ENCODE measurements around the gene FGF7.

GRCh38 chr15:49418811-49419210 lies 4.2 kb upstream of the FGF7 start:
- TF ChIP-seq, protein P1, sequence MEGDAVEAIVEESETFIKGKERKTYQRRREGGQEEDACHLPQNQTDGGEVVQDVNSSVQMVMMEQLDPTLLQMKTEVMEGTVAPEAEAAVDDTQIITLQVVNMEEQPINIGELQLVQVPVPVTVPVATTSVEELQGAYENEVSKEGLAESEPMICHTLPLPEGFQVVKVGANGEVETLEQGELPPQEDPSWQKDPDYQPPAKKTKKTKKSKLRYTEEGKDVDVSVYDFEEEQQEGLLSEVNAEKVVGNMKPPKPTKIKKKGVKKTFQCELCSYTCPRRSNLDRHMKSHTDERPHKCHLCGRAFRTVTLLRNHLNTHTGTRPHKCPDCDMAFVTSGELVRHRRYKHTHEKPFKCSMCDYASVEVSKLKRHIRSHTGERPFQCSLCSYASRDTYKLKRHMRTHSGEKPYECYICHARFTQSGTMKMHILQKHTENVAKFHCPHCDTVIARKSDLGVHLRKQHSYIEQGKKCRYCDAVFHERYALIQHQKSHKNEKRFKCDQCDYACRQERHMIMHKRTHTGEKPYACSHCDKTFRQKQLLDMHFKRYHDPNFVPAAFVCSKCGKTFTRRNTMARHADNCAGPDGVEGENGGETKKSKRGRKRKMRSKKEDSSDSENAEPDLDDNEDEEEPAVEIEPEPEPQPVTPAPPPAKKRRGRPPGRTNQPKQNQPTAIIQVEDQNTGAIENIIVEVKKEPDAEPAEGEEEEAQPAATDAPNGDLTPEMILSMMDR (IDR thresholded peaks at IDR 0.05) = no peak
- TF ChIP-seq ZNF121 (CRISPR knock-in tag; IDR thresholded peaks at IDR 0.05) (no peak), E2F1 (CRISPR knock-in tag; IDR thresholded peaks at IDR 0.05) (no peak), ZBTB43 (CRISPR knock-in tag; IDR thresholded peaks at IDR 0.05) (no peak), CREM (CRISPR knock-in tag; IDR thresholded peaks at IDR 0.05) (no peak), ZNF671 (CRISPR knock-in tag; IDR thresholded peaks at IDR 0.05) (no peak), ZNF425 (CRISPR knock-in tag; conservative IDR thresholded peaks at IDR 0.05) (no peak), NR3C1 (CRISPR knock-in tag; conservative IDR thresholded peaks at IDR 0.05; ENCODE audit: low read depth) (no peak), ATF1 (CRISPR knock-in tag; IDR thresholded peaks at IDR 0.05) (no peak)
- TF ChIP-seq, protein P2, sequence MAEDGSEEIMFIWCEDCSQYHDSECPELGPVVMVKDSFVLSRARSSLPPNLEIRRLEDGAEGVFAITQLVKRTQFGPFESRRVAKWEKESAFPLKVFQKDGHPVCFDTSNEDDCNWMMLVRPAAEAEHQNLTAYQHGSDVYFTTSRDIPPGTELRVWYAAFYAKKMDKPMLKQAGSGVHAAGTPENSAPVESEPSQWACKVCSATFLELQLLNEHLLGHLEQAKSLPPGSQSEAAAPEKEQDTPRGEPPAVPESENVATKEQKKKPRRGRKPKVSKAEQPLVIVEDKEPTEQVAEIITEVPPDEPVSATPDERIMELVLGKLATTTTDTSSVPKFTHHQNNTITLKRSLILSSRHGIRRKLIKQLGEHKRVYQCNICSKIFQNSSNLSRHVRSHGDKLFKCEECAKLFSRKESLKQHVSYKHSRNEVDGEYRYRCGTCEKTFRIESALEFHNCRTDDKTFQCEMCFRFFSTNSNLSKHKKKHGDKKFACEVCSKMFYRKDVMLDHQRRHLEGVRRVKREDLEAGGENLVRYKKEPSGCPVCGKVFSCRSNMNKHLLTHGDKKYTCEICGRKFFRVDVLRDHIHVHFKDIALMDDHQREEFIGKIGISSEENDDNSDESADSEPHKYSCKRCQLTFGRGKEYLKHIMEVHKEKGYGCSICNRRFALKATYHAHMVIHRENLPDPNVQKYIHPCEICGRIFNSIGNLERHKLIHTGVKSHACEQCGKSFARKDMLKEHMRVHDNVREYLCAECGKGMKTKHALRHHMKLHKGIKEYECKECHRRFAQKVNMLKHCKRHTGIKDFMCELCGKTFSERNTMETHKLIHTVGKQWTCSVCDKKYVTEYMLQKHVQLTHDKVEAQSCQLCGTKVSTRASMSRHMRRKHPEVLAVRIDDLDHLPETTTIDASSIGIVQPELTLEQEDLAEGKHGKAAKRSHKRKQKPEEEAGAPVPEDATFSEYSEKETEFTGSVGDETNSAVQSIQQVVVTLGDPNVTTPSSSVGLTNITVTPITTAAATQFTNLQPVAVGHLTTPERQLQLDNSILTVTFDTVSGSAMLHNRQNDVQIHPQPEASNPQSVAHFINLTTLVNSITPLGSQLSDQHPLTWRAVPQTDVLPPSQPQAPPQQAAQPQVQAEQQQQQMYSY (CRISPR knock-in tag; IDR thresholded peaks at IDR 0.05) = no peak
- TF ChIP-seq, protein P3, sequence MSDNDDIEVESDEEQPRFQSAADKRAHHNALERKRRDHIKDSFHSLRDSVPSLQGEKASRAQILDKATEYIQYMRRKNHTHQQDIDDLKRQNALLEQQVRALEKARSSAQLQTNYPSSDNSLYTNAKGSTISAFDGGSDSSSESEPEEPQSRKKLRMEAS (CRISPR knock-in tag; IDR thresholded peaks at IDR 0.05) = no peak
- TF ChIP-seq, protein P4, sequence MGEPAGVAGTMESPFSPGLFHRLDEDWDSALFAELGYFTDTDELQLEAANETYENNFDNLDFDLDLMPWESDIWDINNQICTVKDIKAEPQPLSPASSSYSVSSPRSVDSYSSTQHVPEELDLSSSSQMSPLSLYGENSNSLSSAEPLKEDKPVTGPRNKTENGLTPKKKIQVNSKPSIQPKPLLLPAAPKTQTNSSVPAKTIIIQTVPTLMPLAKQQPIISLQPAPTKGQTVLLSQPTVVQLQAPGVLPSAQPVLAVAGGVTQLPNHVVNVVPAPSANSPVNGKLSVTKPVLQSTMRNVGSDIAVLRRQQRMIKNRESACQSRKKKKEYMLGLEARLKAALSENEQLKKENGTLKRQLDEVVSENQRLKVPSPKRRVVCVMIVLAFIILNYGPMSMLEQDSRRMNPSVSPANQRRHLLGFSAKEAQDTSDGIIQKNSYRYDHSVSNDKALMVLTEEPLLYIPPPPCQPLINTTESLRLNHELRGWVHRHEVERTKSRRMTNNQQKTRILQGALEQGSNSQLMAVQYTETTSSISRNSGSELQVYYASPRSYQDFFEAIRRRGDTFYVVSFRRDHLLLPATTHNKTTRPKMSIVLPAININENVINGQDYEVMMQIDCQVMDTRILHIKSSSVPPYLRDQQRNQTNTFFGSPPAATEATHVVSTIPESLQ (CRISPR knock-in tag; IDR thresholded peaks at IDR 0.05) = no peak

All from WTC11 (cell line).